A549 (cell line): ENCODE results near the gene PXDN.

Experiments used
- CHD2 ChIP-seq: fragments of 150-350 bp; IDR thresholded peaks from 2 replicates; pipeline ENCODE4 v1.6.1; 2014; ENCODE audit warnings: low read length; ENCODE audit not compliant: partially characterized antibody
- HEYL ChIP-seq: fragments of 250-450 bp; sonication (Bioruptor Pico); IDR thresholded peaks from 2 replicates; pipeline ENCODE4 v1.8.0; 2021; ENCODE audit warnings: mild to moderate bottlenecking, moderate library complexity
- MYC ChIP-seq: IDR thresholded peaks from 2 replicates; pipeline ENCODE4 v1.6.1; 2012; ENCODE audit warnings: mild to moderate bottlenecking, inconsistent platforms, low read length, improper control_type of control experiment, borderline replicate concordance
- POLR2A ChIP-seq: IDR thresholded peaks from 2 replicates; pipeline ENCODE4 v1.6.1; 2012; ENCODE audit warnings: mild to moderate bottlenecking, low read length
- RAD21 ChIP-seq, 2 experiments: fragments of >200 bp in 1 of 2; sonication (Bioruptor Twin) in 1 of 2; formaldehyde crosslinking in 1 of 2; IDR thresholded peaks in 1 of 2; conservative IDR thresholded peaks in 1 of 2; 2 replicates in 1 of 2; 3 replicates in 1 of 2; pipeline ENCODE4 v1.6.1; 2012 to 2018; ENCODE audit warnings: inconsistent platforms in 1 of 2
- RCOR1 ChIP-seq: fragments of 150-350 bp; IDR thresholded peaks from 2 replicates; pipeline ENCODE4 v1.6.1; 2014; ENCODE audit warnings: antibody characterized with exemption, low read length, low read depth
- ZC3H11A ChIP-seq: fragments of 450-650 bp; IDR thresholded peaks from 2 replicates; pipeline ENCODE4 v1.6.1; 2014; ENCODE audit warnings: antibody characterized with exemption, mild to moderate bottlenecking
- ZFP36 ChIP-seq: fragments of 450-650 bp; IDR thresholded peaks from 2 replicates; pipeline ENCODE4 v1.6.1; 2014; ENCODE audit warnings: borderline replicate concordance; ENCODE audit not compliant: partially characterized antibody
- TF ChIP-seq, protein P1 (sequence below): fragments of >200 bp; sonication (Bioruptor Twin); formaldehyde crosslinking; IDR thresholded peaks from 3 replicates; pipeline ENCODE4 v1.5.1; 2016
- TF ChIP-seq, protein P2 (sequence below): fragments of 200-600 bp; sonication (generic); IDR thresholded peaks from 2 replicates; pipeline ENCODE4 v1.6.1; 2016; ENCODE audit warnings: antibody characterized with exemption, mild to moderate bottlenecking, moderate library complexity
- TF ChIP-seq, protein P3 (sequence below): IDR thresholded peaks from 2 replicates; pipeline ENCODE4 v1.6.1; 2012

DNA sequence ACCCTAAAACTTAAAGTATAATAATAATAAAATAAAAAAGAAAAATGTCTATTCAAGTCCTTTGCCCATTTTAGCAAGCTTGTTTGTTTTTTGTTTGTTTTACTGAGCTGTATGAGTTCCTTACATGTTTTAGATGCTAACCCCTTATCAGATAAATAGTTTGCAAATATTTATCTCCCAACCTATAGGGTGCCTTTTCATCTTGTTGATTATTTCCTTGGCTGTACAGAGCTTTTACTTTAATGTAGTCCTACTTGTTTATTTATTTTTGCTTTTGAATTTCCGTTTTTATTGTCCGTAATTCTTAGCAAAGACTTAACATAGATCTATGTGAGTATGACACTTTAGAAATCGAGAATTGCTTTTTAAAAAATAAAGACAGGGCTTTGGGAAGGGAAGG is 17.8 kb downstream of the PXDN start:
- TF ChIP-seq RCOR1 (no peak), HEYL (CRISPR knock-in tag) (no peak), RAD21 (conservative IDR thresholded peaks at IDR 0.05 in 1 of 2, IDR thresholded peaks at IDR 0.05 in 1 of 2) (no peak), POLR2A (no peak), ZFP36 (no peak), ZC3H11A (no peak), MYC (no peak), CHD2 (no peak)
- TF ChIP-seq, protein P1, sequence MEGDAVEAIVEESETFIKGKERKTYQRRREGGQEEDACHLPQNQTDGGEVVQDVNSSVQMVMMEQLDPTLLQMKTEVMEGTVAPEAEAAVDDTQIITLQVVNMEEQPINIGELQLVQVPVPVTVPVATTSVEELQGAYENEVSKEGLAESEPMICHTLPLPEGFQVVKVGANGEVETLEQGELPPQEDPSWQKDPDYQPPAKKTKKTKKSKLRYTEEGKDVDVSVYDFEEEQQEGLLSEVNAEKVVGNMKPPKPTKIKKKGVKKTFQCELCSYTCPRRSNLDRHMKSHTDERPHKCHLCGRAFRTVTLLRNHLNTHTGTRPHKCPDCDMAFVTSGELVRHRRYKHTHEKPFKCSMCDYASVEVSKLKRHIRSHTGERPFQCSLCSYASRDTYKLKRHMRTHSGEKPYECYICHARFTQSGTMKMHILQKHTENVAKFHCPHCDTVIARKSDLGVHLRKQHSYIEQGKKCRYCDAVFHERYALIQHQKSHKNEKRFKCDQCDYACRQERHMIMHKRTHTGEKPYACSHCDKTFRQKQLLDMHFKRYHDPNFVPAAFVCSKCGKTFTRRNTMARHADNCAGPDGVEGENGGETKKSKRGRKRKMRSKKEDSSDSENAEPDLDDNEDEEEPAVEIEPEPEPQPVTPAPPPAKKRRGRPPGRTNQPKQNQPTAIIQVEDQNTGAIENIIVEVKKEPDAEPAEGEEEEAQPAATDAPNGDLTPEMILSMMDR, result no peak
- TF ChIP-seq, protein P2, sequence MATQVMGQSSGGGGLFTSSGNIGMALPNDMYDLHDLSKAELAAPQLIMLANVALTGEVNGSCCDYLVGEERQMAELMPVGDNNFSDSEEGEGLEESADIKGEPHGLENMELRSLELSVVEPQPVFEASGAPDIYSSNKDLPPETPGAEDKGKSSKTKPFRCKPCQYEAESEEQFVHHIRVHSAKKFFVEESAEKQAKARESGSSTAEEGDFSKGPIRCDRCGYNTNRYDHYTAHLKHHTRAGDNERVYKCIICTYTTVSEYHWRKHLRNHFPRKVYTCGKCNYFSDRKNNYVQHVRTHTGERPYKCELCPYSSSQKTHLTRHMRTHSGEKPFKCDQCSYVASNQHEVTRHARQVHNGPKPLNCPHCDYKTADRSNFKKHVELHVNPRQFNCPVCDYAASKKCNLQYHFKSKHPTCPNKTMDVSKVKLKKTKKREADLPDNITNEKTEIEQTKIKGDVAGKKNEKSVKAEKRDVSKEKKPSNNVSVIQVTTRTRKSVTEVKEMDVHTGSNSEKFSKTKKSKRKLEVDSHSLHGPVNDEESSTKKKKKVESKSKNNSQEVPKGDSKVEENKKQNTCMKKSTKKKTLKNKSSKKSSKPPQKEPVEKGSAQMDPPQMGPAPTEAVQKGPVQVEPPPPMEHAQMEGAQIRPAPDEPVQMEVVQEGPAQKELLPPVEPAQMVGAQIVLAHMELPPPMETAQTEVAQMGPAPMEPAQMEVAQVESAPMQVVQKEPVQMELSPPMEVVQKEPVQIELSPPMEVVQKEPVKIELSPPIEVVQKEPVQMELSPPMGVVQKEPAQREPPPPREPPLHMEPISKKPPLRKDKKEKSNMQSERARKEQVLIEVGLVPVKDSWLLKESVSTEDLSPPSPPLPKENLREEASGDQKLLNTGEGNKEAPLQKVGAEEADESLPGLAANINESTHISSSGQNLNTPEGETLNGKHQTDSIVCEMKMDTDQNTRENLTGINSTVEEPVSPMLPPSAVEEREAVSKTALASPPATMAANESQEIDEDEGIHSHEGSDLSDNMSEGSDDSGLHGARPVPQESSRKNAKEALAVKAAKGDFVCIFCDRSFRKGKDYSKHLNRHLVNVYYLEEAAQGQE, result no peak
- TF ChIP-seq, protein P3, sequence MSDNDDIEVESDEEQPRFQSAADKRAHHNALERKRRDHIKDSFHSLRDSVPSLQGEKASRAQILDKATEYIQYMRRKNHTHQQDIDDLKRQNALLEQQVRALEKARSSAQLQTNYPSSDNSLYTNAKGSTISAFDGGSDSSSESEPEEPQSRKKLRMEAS, result no peak
